Spleen (tissue), 11 donors: Measurements from ENCODE around the gene GLIS1. TPM values are rescaled to one million over a fixed set of nuclear protein-coding genes. Genes with fewer than 3 reads are reported as not detected.
A peak's percentile ranks its signal among the peaks of the same experiment; 100 is the strongest.

Experiments
- DNase-seq: peaks from one replicate; pipeline ENCODE4 v3.0.0-alpha.2; 2020
- H3K27ac ChIP-seq, 8 donors: fragments of 200-600 bp; sonication (generic) in 7 of 8; 1 replicate in 4 of 8; 2 replicates in 4 of 8; pipeline versions ENCODE4 v1.5.0 to v1.8.0; 2016 to 2021; ENCODE audit warnings: inconsistent platforms in 4 of 8, mild to moderate bottlenecking in 4 of 8, moderate library complexity in 1 of 8
- H3K27me3 ChIP-seq, 7 donors: fragments of 200-600 bp; sonication (generic) in 6 of 7; replicated peaks in 1 of 7; 1 replicate in 4 of 7; 2 replicates in 3 of 7; pipeline versions ENCODE4 v1.5.0 to v1.8.0; 2016 to 2021; ENCODE audit warnings: inconsistent platforms in 3 of 7, mild to moderate bottlenecking in 1 of 7
- H3K36me3 ChIP-seq, 6 donors: fragments of 200-600 bp; sonication (generic) in 5 of 6; 1 replicate in 4 of 6; 2 replicates in 2 of 6; pipeline versions ENCODE4 v1.5.0 to v1.8.0; 2016 to 2021; ENCODE audit warnings: inconsistent platforms in 2 of 6
- H3K4me1 ChIP-seq, 6 donors: fragments of 200-600 bp; sonication (generic) in 5 of 6; 1 replicate in 3 of 6; 2 replicates in 3 of 6; pipeline versions ENCODE4 v1.5.0 to v1.8.0; 2016 to 2021; ENCODE audit warnings: inconsistent platforms in 3 of 6
- H3K4me3 ChIP-seq, 8 donors: fragments of 200-600 bp; sonication (generic) in 7 of 8; 1 replicate in 4 of 8; 2 replicates in 4 of 8; pipeline versions ENCODE4 v1.5.0 to v1.8.0; 2016 to 2021; ENCODE audit warnings: inconsistent platforms in 4 of 8, mild to moderate bottlenecking in 4 of 8, moderate library complexity in 2 of 8
- H3K9me3 ChIP-seq, 8 donors: fragments of 200-600 bp; sonication (generic) in 7 of 8; 1 replicate in 4 of 8; 2 replicates in 4 of 8; pipeline versions ENCODE4 v1.5.0 to v1.8.0; 2016 to 2021; ENCODE audit warnings: inconsistent platforms in 4 of 8
- CTCF ChIP-seq, 11 experiments: fragments of 200-600 bp in 7 of 11; fragments of 450-650 bp in 4 of 11; sonication (generic) in 4 of 11; IDR thresholded peaks in 8 of 11; conservative IDR thresholded peaks in 3 of 11; 1 replicate in 7 of 11; 2 replicates in 4 of 11; pipeline versions ENCODE4 v1.4.0 to v1.8.0; 2016 to 2021; ENCODE audit warnings: antibody characterized with exemption in 11 of 11, inconsistent platforms in 4 of 11, mild to moderate bottlenecking in 1 of 11
- POLR2A ChIP-seq, 3 donors: fragments of 450-650 bp; IDR thresholded peaks; one replicate each; pipeline ENCODE4 v1.5.1; 2017; ENCODE audit warnings: antibody characterized with exemption in 3 of 3, mild to moderate bottlenecking in 1 of 3
- POLR2AphosphoS5 ChIP-seq, 3 donors: sonication (generic); formaldehyde crosslinking; IDR thresholded peaks; one replicate each; pipeline ENCODE4 v1.5.1; 2017; ENCODE audit warnings: antibody characterized with exemption in 3 of 3
- WGBS, 5 donors: extraction: QIAGEN DNeasy Blood & Tissue Kit in 3 of 5; methylation state at CpG; one replicate each; pipeline versions ENCODE4 v1.1.5 to v1.1.7; 2013 to 2018; 5-methylcytosine and 5-hydroxymethylcytosine counted together
- intact Hi-C: fragments of 100-400 bp; cut with DNase I; formaldehyde crosslinking; loops from one replicate; pipeline ENCODE4 v1.15.0; 2023; ENCODE audit warnings: low total_unique reads
- polyA plus RNA-seq, 3 donors: library from polyadenylated mRNA; stranded (reverse); fragments of 200-250 nt; gene quantifications; one replicate each; pipeline ENCODE4 v1.2.1, GENCODE V29; 2013
- total RNA-seq, 7 donors: library from RNA; depleted of rRNA in 3 of 7; stranded (reverse); fragments of >200 nt in 3 of 7; fragmentation: NEBNext Ultra II Directional in 4 of 7; extraction: Animal tissue kit (Norgen Biotek cat#: 25700) in 4 of 7; gene quantifications; one replicate each; pipeline versions ENCODE4 v1.1.0 to v1.2.1, GENCODE V29; 2016 to 2021
- donor health status: healthy with polysubstance abuse.
- donor health status: DM: no; HTN: no; CAD: no; lungs with moderate emphysema.
- donor health status: DM: no; HTN: no; CAD: no.
- donor health status: Bipolar disorder and iron deficiency.
- donor health status: healthy.
- donor health status: DM: no; HTN: no; CAD: no.
- donor health status: DM: yes; HTN: yes; CAD: no.

Gene GLIS1
- total and polyA plus RNA-seq, 10 donors = 0.04 to 0.39 (median 0.26) TPM; not detected in 5

- Histone ChIP-seq H3K4me1 (no peaks in the 10 kb centered on the region), H3K9me3 (no peaks in the 10 kb centered on the region), H3K4me3 (no peak overlapping the region), H3K27me3 (peaks cover 0 to 5% (median 0%) of the 10 kb centered on the region in 7 donors), H3K27ac (no peak overlapping the region), H3K36me3 (no peaks in the 10 kb centered on the region)
- WGBS, 5 donors = 83 to 93% (median 90%) methylated on average over 2 to 4 of the region's 4 CpGs
- no peak for TF ChIP-seq POLR2AphosphoS5 (IDR thresholded peaks at IDR 0.05)
- no peak for TF ChIP-seq CTCF (IDR thresholded peaks at IDR 0.05 in 8 of 11, conservative IDR thresholded peaks at IDR 0.05 in 3 of 11)
- no peak for TF ChIP-seq POLR2A (IDR thresholded peaks at IDR 0.05)
- intact Hi-C loops = no loop called here
- no peak for DNase-seq
Measured at GRCh38 chr1:53591924-53592323, 147.0 kb downstream of the GLIS1 start.

GRCh38 chr1:53590531-53591515, 148.1 kb downstream of the GLIS1 start:
- intact Hi-C loops = no loop called here
- WGBS, 5 donors = 66 to 82% (median 74%) methylated on average over 20 of the region's 20 CpGs
- TF ChIP-seq POLR2AphosphoS5 (IDR thresholded peaks at IDR 0.05) (peak in 1 of 3 donors; percentile 12), CTCF (IDR thresholded peaks at IDR 0.05 in 8 of 11, conservative IDR thresholded peaks at IDR 0.05 in 3 of 11) (no peak), POLR2A (IDR thresholded peaks at IDR 0.05) (no peak)
- Histone ChIP-seq H3K9me3 (no peaks in the 10 kb centered on the region), H3K4me3 (no peak overlapping the region), H3K36me3 (no peaks in the 10 kb centered on the region), H3K27ac (peak overlapping the region in 3 of 8 donors; percentile 2 to 20 (median 16)), H3K27me3 (peaks cover 0 to 5% (median 0%) of the 10 kb centered on the region in 7 donors), H3K4me1 (peaks cover 0 to 2% (median 0%) of the 10 kb centered on the region in 6 donors)
- DNase-seq = no peak

- no peak overlapping the region for H3K4me3 ChIP-seq
- peaks cover 0 to 10% (median under 1%) of the 10 kb centered on the region in 6 donors for H3K4me1 ChIP-seq
- no peaks in the 10 kb centered on the region for H3K36me3 ChIP-seq
- no peak for DNase-seq
- H3K27me3 ChIP-seq = peaks cover 0 to 5% (median 0%) of the 10 kb centered on the region in 7 donors
- TF ChIP-seq POLR2A (IDR thresholded peaks at IDR 0.05) = no peak
- TF ChIP-seq CTCF (IDR thresholded peaks at IDR 0.05 in 8 of 11, conservative IDR thresholded peaks at IDR 0.05 in 3 of 11) = no peak
- TF ChIP-seq POLR2AphosphoS5 (IDR thresholded peaks at IDR 0.05) = no peak
- WGBS, 5 donors = 75 to 89% (median 80%) methylated on average over 4 of the region's 4 CpGs
- H3K9me3 ChIP-seq = no peaks in the 10 kb centered on the region
- peak overlapping the region in 1 of 8 donors; percentile 2 for H3K27ac ChIP-seq
- intact Hi-C loops = no loop called here
Measured at GRCh38 chr1:53590104-53590503, 148.9 kb downstream of the GLIS1 start.
